B cell (primary cell): ENCODE data around the gene MLH3.

Source experiments
- CTCF ChIP-seq: fragments of 200-600 bp; IDR thresholded peaks from one replicate; pipeline ENCODE4 v1.8.0; 2022; ENCODE audit warnings: antibody characterized with exemption, mild to moderate bottlenecking
- EZH2 ChIP-seq: IDR thresholded peaks from 2 replicates; pipeline ENCODE4 v1.6.1; 2012; ENCODE audit warnings: borderline replicate concordance, low read depth, mild to moderate bottlenecking, moderate library complexity, low read length; ENCODE audit not compliant: insufficient read depth, poor library complexity, severe bottlenecking

- peak; percentile 81 for TF ChIP-seq CTCF
- TF ChIP-seq EZH2: no peak
These were observed 37.5 kb upstream of the MLH3 start for GRCh38 chr14:75088566-75089373.
